HUES64 (cell line): Measurements from ENCODE around the gene TMEM98.

ENCODE experiments used
- H3K27ac ChIP-seq: 2 replicates; pipeline ENCODE4 v1.7.0; 2013; ENCODE audit warnings: low read depth, low read length, inconsistent platforms
- H3K27me3 ChIP-seq: 2 replicates; pipeline ENCODE4 v1.6.1; 2013; ENCODE audit warnings: mild to moderate bottlenecking, low read length; ENCODE audit not compliant: insufficient read depth
- H3K36me3 ChIP-seq: 2 replicates; pipeline ENCODE4 v1.6.1; 2013; ENCODE audit warnings: mild to moderate bottlenecking, low read length; ENCODE audit not compliant: insufficient read depth
- H3K4me1 ChIP-seq: 2 replicates; pipeline ENCODE4 v1.6.1; 2013; ENCODE audit warnings: mild to moderate bottlenecking, low read length, moderate library complexity; ENCODE audit not compliant: insufficient read depth
- H3K4me3 ChIP-seq: 2 replicates; pipeline ENCODE4 v1.5.1; 2013; ENCODE audit warnings: mild to moderate bottlenecking, low read length, moderate library complexity
- H3K9ac ChIP-seq: 2 replicates; pipeline ENCODE4 v1.6.1; 2013; ENCODE audit warnings: mild to moderate bottlenecking, low read depth, low read length
- H3K9me3 ChIP-seq: 2 replicates; pipeline ENCODE4 v1.6.1; 2013; ENCODE audit warnings: low read depth, low read length; ENCODE audit not compliant: insufficient read depth
- WGBS: fragments of 150-250, 120-280 bp; methylation state at CpG from one replicate; pipeline ENCODE4 v1.1.7; 2013; ENCODE audit warnings: missing lambda C conversion rate; 5-methylcytosine and 5-hydroxymethylcytosine counted together

The TMEM98 gene

DNA sequence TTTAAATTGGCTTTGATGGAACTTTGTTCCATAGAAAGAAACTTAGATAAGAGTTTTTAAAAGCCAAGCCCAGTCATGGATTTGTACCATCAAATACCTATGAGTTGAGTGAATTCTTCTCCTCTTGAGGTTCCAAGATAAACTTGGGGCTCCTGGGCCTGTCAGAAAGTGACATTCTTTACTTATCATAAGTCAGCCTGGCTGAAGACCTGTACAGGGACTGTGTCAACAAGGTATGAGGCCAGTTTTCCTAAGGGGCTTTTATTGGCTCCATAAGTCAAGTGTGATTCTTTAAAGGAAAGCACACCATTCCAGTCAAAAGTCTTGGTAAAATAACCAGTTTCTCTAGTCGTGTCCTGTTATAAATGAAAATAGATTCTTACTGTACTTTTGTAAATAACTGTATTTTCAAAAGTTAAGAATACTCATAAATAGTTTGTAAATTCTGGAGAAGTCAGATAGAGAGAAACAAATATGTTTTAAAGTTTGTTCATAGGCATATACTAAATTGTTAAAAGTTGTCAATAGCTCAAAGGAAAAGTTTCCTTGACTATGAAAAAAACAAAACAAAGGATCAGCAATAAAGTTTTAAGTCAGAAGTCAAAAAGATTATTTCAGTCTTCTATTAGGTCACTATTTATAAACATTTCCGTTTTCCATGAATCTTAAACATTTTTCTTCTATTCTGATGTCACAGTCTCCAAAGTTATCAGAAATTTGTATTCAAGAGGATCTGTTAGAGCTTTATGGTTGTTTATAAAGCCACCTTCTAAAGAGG is 28.5 kb upstream of the TMEM98 start:
- H3K27me3 ChIP-seq, result no peaks in the 10 kb centered on the region
- no peaks in the 10 kb centered on the region for H3K36me3 ChIP-seq
- H3K4me1 ChIP-seq, result no peaks in the 10 kb centered on the region
- H3K9me3 ChIP-seq, result peaks cover 9% of the 10 kb centered on the region
- 86% methylated on average over 1 of the region's 2 CpGs for WGBS
- H3K27ac ChIP-seq, result no peak overlapping the region
- H3K4me3 ChIP-seq, result no peak overlapping the region
- no peak overlapping the region for H3K9ac ChIP-seq

DNA sequence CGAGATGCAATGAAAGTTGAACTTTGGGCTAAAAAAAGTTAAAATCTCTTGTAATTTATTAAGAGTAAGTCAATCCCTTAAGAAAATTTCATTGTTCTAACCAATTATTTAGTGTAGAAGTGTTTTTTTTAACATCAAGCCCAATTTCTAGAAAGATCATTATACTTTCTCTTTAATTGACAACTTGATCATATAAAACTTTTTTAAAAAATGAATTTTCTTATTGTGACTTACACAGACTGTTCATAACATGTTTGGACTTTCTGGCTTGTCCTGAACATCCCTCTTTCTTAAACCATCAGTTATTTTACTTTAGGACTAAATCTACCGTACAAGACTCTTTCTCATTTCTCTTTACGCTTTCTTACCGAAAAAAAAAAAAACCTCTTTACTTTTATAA is 26.2 kb upstream of the TMEM98 start:
- 88% methylated on average over 4 of the region's 4 CpGs for WGBS
- Histone ChIP-seq H3K36me3 (no peaks in the 10 kb centered on the region), H3K9me3 (peaks cover 9% of the 10 kb centered on the region), H3K27ac (no peak overlapping the region), H3K4me1 (no peaks in the 10 kb centered on the region), H3K27me3 (no peaks in the 10 kb centered on the region), H3K4me3 (no peak overlapping the region), H3K9ac (no peak overlapping the region)

DNA sequence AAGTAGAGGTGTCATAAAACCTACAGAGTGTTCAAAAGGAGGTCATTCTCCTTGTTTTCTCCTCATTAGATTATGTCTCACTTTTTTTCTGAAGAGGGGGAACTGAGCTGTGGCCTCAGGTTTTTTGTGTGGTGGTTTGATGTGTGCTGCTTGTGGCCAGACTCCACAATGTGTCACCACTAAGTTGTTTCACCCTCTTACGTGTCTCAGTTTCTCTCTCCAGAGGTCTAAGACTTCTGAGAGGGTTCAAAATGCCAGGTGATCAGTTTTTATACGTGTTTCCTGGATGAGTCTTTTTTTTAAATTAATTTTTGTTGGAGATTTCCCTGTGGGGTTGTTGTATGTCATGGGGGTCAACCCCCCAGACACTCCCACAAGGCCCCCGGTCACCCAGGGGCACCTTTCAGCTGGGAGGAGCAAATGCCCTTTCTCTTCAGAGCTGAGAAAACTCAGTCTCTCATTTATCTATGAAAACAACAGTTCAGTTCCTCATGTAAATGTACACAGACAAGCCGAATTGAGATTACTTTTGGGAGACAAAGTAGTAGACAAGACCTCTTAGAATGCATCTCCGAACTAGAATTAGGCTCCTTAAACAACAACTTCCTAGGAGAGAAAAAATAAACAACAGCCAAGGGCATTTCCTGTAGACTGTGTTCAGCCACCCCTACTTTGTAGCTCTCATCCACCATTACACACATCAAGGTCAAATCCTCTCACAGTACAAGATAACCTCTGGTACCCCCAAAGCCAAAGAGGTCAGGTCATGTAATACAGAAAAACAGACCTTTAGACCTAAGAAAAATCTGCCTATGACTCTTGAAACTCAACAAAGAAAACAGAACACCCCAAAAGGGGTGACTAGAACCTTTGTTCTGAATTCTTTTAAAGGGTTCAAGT is 23.9 kb upstream of the TMEM98 start:
- no peaks in the 10 kb centered on the region for H3K4me1 ChIP-seq
- peaks cover 9% of the 10 kb centered on the region for H3K9me3 ChIP-seq
- H3K4me3 ChIP-seq, result no peak overlapping the region
- H3K27me3 ChIP-seq, result no peaks in the 10 kb centered on the region
- H3K9ac ChIP-seq, result no peak overlapping the region
- H3K27ac ChIP-seq, result no peak overlapping the region
- no peaks in the 10 kb centered on the region for H3K36me3 ChIP-seq
- WGBS, result 96% methylated on average over 5 of the region's 5 CpGs

DNA sequence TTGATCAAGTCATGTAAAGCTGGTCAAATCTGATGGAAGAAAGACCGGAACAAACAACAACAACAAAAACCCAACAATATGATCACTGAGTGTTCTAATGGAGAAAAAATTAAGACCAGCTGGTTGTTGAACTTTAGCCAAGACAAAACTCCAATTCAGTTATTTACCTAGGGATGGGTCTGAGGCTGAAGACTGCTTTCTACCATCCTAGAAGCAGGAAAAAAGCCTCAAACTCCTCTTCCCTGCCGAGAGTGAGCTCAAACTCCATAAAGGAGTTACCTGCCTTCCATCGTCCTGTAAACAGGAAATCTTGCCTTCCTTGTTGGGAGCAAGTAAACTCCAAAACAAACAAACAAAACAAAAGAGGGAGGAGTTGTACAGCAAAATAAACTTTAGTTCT is 23.1 kb upstream of the TMEM98 start:
- Histone ChIP-seq H3K4me1 (no peaks in the 10 kb centered on the region), H3K9ac (no peak overlapping the region), H3K36me3 (no peaks in the 10 kb centered on the region), H3K27me3 (no peaks in the 10 kb centered on the region), H3K27ac (no peak overlapping the region), H3K9me3 (peaks cover 9% of the 10 kb centered on the region), H3K4me3 (no peak overlapping the region)
- 80% methylated on average over 2 of the region's 3 CpGs for WGBS

DNA sequence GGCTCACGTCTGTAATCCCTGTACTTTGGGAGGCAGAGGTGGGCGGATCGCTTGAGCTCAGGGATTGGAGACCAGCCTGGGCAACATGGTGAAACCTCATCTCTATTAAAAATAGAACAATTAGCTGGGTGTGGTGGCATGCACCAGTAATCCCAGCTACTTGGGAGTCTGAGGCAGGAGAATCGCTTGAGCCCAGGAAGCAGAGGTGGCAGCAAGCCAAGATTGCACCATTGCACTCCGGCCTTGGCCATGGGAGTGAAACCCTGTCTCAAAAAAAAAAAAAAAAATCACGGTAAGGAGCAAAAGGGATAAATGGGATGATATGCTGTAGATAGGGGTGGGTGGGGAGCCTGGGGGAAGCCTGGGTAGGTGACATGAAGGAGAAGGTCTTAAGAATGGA is 20.4 kb upstream of the TMEM98 start:
- H3K27me3 ChIP-seq, result no peaks in the 10 kb centered on the region
- 0 out of 2 replicates have a peak, but pooled peaks cover 5% of the 10 kb centered on the region for H3K4me1 ChIP-seq
- H3K9ac ChIP-seq, result no peak overlapping the region
- H3K9me3 ChIP-seq, result no peaks in the 10 kb centered on the region
- no peaks in the 10 kb centered on the region for H3K36me3 ChIP-seq
- no peak overlapping the region for H3K27ac ChIP-seq
- WGBS, result 93% methylated on average over 6 of the region's 6 CpGs
- H3K4me3 ChIP-seq, result no peak overlapping the region

DNA sequence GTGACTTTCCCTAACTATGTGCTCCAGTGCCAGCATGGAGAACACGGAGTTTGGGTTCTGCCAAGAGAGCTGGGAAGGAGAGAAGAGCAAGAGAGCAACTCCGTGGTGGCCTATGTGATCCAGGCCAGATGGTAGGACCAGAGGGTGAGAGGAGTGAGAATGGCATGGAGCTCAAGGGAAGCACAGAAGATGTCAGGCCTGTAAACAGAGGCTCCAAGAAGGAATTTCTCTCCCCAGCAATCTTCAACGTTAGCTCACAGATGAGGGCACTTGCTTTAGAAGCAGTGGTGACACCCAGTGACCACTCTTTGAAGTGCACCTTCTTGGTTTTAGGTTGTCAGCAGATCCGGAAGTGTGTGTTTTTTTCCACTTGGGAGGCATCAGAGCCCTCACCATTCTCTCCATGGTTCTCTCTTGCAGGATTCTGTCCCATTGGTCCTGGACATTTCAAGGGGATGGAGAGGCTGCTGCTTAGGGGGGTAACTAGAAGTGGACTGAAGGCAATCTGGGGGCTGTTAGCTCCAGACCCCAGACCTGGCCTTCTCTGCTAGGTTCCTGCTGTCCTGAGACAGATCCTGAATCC is 18.1 kb upstream of the TMEM98 start:
- Histone ChIP-seq H3K27me3 (no peaks in the 10 kb centered on the region), H3K36me3 (no peaks in the 10 kb centered on the region), H3K4me3 (no peak overlapping the region), H3K9ac (no peak overlapping the region), H3K9me3 (no peaks in the 10 kb centered on the region), H3K4me1 (0 out of 2 replicates have a peak, but pooled peaks cover 5% of the 10 kb centered on the region), H3K27ac (no peak overlapping the region)
- WGBS, result 36% methylated on average over 4 of the region's 4 CpGs

DNA sequence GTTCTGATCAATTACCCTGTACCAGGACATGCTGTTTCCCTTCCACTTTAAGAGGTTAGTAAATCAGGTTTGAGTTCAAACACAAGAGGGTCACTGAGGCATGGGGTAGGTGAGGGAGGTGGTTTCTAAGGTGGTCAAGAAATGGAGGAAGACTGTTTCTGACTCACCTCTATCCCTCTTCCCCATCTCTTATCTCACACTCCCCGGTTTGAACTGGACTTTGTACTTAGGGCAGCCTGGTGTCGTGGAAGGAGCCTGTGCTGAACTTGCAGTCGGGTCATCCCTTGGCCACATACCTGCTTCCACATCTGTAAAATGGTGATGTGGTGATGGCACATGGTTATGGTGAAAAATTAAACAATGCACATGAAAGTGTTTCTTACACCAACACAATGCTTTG is 17.2 kb upstream of the TMEM98 start:
- Histone ChIP-seq H3K4me1 (0 out of 2 replicates have a peak, but pooled peaks cover 5% of the 10 kb centered on the region), H3K27ac (no peak overlapping the region), H3K36me3 (no peaks in the 10 kb centered on the region), H3K27me3 (no peaks in the 10 kb centered on the region), H3K4me3 (no peak overlapping the region), H3K9me3 (no peaks in the 10 kb centered on the region), H3K9ac (no peak overlapping the region)
- 94% methylated on average over 3 of the region's 3 CpGs for WGBS

DNA sequence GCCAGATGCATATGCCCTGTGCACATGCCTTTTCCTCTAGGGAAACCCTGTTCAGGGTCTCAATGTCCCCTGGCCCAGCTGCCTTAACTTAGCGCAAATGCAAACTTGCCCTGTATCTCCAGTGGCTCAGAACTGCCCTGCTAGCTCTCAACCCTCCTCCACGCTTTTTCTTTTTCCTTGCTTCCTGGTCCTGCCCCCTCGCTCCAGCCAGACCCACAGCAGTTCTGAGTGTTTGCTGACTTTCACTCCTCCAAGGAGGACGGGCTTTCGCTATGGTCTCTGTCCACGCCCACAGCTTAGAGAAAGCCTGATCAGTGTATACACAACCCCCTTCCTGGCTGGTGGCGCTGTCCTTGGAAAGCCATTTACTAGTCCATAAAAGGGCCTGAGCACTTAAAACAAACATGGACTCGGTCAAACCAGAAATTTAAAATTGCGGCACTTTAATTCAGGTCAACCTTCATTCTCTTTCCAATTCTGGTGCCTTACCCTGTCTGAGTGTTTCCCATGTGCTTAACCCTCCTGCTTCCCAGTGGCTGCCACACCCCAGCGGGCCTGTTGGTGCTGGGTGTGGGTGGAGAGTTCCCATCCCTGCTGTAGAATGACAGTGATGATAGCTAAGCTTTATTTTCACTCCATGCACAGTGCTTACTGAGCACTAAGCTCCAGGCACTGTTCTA is 15.6 kb upstream of the TMEM98 start:
- Histone ChIP-seq H3K9me3 (no peaks in the 10 kb centered on the region), H3K27ac (no peak overlapping the region), H3K27me3 (no peaks in the 10 kb centered on the region), H3K4me1 (peaks cover 10% of the 10 kb centered on the region), H3K36me3 (no peaks in the 10 kb centered on the region), H3K4me3 (no peak overlapping the region), H3K9ac (no peak overlapping the region)
- 61% methylated on average over 10 of the region's 10 CpGs for WGBS

DNA sequence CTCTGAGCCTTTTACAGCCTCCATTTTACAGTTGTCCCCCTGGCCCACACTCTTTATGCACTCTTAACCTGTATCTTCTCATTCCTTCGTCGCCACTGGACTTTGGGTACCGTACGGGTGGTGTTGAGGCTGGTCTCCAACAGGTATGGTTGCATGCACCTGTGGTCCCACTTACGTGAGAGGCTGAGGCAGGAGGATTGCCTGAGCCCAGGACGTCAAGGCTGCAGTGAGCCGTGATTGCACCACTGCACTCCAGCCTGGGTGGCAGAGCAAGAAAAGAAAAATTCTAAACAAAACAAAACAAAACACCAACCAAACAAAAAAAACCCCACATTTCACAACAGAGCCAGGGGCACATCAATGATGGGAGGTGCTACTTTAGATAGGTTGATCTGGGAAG is 14.4 kb upstream of the TMEM98 start:
- Histone ChIP-seq H3K9ac (no peak overlapping the region), H3K27ac (no peak overlapping the region)
- WGBS, result 94% methylated on average over 7 of the region's 7 CpGs

DNA sequence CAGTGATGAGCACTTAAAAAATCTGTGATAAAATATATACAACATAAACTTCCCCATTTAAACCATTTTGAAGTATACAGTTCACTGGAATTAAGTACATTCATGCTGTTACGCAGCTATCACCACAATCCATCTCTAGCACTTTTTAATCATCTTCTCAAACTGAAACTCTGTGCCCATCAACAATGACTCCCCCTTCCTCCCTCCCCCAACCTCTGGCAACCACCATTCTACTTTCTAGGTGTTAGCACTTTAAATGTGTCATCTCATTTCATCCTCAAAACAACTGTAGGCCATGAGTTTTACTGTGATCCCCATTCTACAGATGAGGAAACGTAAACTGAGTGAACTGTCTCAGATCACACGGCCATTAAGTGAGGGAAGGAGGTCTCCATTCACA is 13.8 kb upstream of the TMEM98 start:
- H3K27ac ChIP-seq, result no peak overlapping the region
- H3K4me1 ChIP-seq, result peaks cover 20% of the 10 kb centered on the region
- no peaks in the 10 kb centered on the region for H3K9me3 ChIP-seq
- H3K27me3 ChIP-seq, result no peaks in the 10 kb centered on the region
- 92% methylated on average over 3 of the region's 3 CpGs for WGBS
- H3K36me3 ChIP-seq, result no peaks in the 10 kb centered on the region
- no peak overlapping the region for H3K9ac ChIP-seq
- no peak overlapping the region for H3K4me3 ChIP-seq

More for the DNA sequence above, 14.4 kb upstream of the TMEM98 start:
- H3K4me1 ChIP-seq, result peaks cover 19% of the 10 kb centered on the region
- no peaks in the 10 kb centered on the region for H3K36me3 ChIP-seq
- no peaks in the 10 kb centered on the region for H3K27me3 ChIP-seq
- no peak overlapping the region for H3K4me3 ChIP-seq
- H3K9me3 ChIP-seq, result no peaks in the 10 kb centered on the region

DNA sequence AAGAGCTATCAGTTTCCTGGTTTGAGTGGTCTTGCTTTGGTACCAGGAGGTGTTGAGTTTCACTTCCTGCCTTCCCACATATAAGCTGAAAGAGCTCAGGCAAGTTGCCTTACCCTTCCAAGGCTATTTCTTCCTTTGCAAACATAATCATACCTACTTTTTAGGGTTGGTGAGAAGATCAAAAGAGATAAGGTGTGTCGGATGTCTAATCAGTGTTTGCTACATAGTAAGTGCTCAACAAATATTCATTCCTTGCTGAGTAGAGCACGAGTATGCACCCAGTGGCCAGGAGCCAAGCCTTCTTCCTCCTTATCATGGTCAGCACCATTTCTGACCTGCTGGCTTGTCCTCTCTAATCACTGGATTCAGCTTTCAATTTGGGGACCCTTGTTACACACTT is 12.7 kb upstream of the TMEM98 start:
- 98% methylated on average over 2 of the region's 2 CpGs for WGBS
- Histone ChIP-seq H3K4me1 (peaks cover 20% of the 10 kb centered on the region), H3K9ac (no peak overlapping the region), H3K27me3 (no peaks in the 10 kb centered on the region), H3K27ac (no peak overlapping the region), H3K36me3 (no peaks in the 10 kb centered on the region), H3K4me3 (no peak overlapping the region), H3K9me3 (no peaks in the 10 kb centered on the region)
